DOHH2 (cell line): Measurements from ENCODE around the gene KLF9.

Experiments
- EZH2phosphoT487 ChIP-seq: fragments of 200-600 bp; sonication (generic); IDR thresholded peaks from 2 replicates; pipeline ENCODE4 v1.6.1; 2017; ENCODE audit warnings: borderline replicate concordance, mild to moderate bottlenecking, antibody characterized with exemption, low read length, moderate library complexity, mixed read lengths
- TF ChIP-seq, protein P1 (sequence below): fragments of 200-600 bp; sonication (generic); IDR thresholded peaks from one replicate; pipeline ENCODE4 v1.5.1; 2014; ENCODE audit warnings: antibody characterized with exemption, mild to moderate bottlenecking, low read depth, low read length; ENCODE audit not compliant: poor library complexity, severe bottlenecking

DNA sequence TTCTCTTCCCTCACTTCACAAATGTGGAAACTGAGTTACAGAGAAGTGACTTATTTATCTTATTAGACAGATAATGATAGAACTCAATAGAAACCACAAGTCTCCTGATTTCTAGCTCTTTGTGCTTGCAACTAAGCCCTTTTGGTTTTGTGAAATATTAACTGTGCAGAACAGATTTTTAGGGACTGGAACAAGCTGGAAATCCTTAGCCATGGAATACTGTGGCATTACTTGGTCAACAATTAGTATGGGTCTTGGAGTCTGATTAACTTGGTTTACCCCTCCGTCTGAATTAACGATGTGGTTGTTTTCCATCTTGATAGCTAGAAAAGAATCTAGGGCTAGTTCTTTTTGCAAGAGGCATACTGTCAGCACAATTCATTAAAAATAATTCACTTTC lies 584 bp upstream of the KLF9 start:
- TF ChIP-seq, protein P1, sequence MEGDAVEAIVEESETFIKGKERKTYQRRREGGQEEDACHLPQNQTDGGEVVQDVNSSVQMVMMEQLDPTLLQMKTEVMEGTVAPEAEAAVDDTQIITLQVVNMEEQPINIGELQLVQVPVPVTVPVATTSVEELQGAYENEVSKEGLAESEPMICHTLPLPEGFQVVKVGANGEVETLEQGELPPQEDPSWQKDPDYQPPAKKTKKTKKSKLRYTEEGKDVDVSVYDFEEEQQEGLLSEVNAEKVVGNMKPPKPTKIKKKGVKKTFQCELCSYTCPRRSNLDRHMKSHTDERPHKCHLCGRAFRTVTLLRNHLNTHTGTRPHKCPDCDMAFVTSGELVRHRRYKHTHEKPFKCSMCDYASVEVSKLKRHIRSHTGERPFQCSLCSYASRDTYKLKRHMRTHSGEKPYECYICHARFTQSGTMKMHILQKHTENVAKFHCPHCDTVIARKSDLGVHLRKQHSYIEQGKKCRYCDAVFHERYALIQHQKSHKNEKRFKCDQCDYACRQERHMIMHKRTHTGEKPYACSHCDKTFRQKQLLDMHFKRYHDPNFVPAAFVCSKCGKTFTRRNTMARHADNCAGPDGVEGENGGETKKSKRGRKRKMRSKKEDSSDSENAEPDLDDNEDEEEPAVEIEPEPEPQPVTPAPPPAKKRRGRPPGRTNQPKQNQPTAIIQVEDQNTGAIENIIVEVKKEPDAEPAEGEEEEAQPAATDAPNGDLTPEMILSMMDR, result no peak
- no peak for TF ChIP-seq EZH2phosphoT487
